ENCODE measurements around the gene PARP4.
"Not testable (repeated sequence)": the region's sequence is repeated elsewhere in the genome, so short reads cannot be mapped to it uniquely, and the experiment has no call there.

Gene PARP4

GRCh38 chr13:24505256-24505655, 7.3 kb downstream of the PARP4 start:
- DNase-seq = no peak

GRCh38 chr13:24503379-24503696, 9.2 kb downstream of the PARP4 start:
- DNase-seq = no peak

GRCh38 chr13:24502533-24503378, 9.8 kb downstream of the PARP4 start:
- no peak for DNase-seq

- DNase-seq = no peak
Measured at GRCh38 chr13:24500977-24501376, 11.6 kb downstream of the PARP4 start.

GRCh38 chr13:24497742-24498141, 14.8 kb downstream of the PARP4 start:
- DNase-seq = no peak

GRCh38 chr13:24496295-24496694, 16.3 kb downstream of the PARP4 start:
- not testable (repeated sequence) for DNase-seq

GRCh38 chr13:24495151-24495729, 17.3 kb downstream of the PARP4 start:
- no peak for DNase-seq

GRCh38 chr13:24493356-24493755, 19.2 kb downstream of the PARP4 start:
- DNase-seq = no peak

- no peak for DNase-seq
Measured at GRCh38 chr13:24491845-24492244, 20.7 kb downstream of the PARP4 start.

- DNase-seq = no peak
Measured at GRCh38 chr13:24489721-24490120, 22.9 kb downstream of the PARP4 start.

GRCh38 chr13:24488092-24488491, 24.5 kb downstream of the PARP4 start:
- DNase-seq = not testable (repeated sequence)

GRCh38 chr13:24486017-24486657, 26.4 kb downstream of the PARP4 start:
- DNase-seq = not testable (repeated sequence)

- no peak for DNase-seq
Measured at GRCh38 chr13:24473686-24474085, 38.9 kb downstream of the PARP4 start.

GRCh38 chr13:24472129-24472528, 40.4 kb downstream of the PARP4 start:
- DNase-seq = not testable (repeated sequence)

- DNase-seq = no peak
Measured at GRCh38 chr13:24463078-24463477, 49.5 kb downstream of the PARP4 start.

- DNase-seq = no peak
Measured at GRCh38 chr13:24460256-24460655, 52.3 kb downstream of the PARP4 start.

GRCh38 chr13:24459726-24460125, 52.9 kb downstream of the PARP4 start:
- no peak for DNase-seq

GRCh38 chr13:24459234-24459633, 53.3 kb downstream of the PARP4 start:
- no peak for DNase-seq

GRCh38 chr13:24458736-24459135, 53.8 kb downstream of the PARP4 start:
- DNase-seq = no peak

- DNase-seq = no peak
Measured at GRCh38 chr13:24456396-24456795, 56.2 kb downstream of the PARP4 start.

GRCh38 chr13:24454056-24454455, 58.5 kb downstream of the PARP4 start:
- DNase-seq = no peak

GRCh38 chr13:24452044-24452443, 60.5 kb downstream of the PARP4 start:
- DNase-seq = no peak

GRCh38 chr13:24450530-24450929, 62.0 kb downstream of the PARP4 start:
- no peak for DNase-seq

- DNase-seq = not testable (repeated sequence)
Measured at GRCh38 chr13:24444851-24445250, 67.7 kb downstream of the PARP4 start.
